Endothelial cell (in vitro differentiated cells): ENCODE measurements around the gene LACRT. TPM values are rescaled to one million over a fixed set of nuclear protein-coding genes. Genes with fewer than 3 reads are reported as not detected.

ENCODE experiments used
- DNase-seq: peaks from one replicate; pipeline ENCODE4 v3.0.0; 2021; ENCODE audit warnings: low spot score
- H3K27ac Mint-ChIP-seq: one replicate; pipeline ENCODE4 v1.8.0; 2021; ENCODE audit warnings: mixed read lengths, inconsistent platforms; ENCODE audit not compliant: unreplicated experiment
- H3K27me3 Mint-ChIP-seq: one replicate; pipeline ENCODE4 v1.8.0; 2021; ENCODE audit warnings: mild to moderate bottlenecking, moderate library complexity, mixed read lengths, inconsistent platforms; ENCODE audit not compliant: unreplicated experiment
- H3K36me3 Mint-ChIP-seq: one replicate; pipeline ENCODE4 v1.8.0; 2021; ENCODE audit warnings: mild to moderate bottlenecking, low read depth, mixed read lengths, inconsistent platforms; ENCODE audit not compliant: unreplicated experiment
- H3K4me1 Mint-ChIP-seq: one replicate; pipeline ENCODE4 v1.8.0; 2021; ENCODE audit warnings: mild to moderate bottlenecking, mixed read lengths, inconsistent platforms; ENCODE audit not compliant: unreplicated experiment
- H3K4me3 Mint-ChIP-seq: one replicate; pipeline ENCODE4 v1.8.0; 2021; ENCODE audit warnings: mild to moderate bottlenecking, mixed read lengths, inconsistent platforms; ENCODE audit not compliant: unreplicated experiment
- H3K9me3 Mint-ChIP-seq: one replicate; pipeline ENCODE4 v1.8.0; 2021; ENCODE audit warnings: mixed read lengths, inconsistent platforms; ENCODE audit not compliant: unreplicated experiment
- CTCF ChIP-seq: fragments of 200-600 bp; sonication (generic); IDR thresholded peaks from one replicate; pipeline ENCODE4 v1.5.0; 2021; ENCODE audit warnings: antibody characterized with exemption; ENCODE audit not compliant: unreplicated experiment
- total RNA-seq: library from RNA; stranded (reverse); fragmentation: NEBNext Ultra II Directional; extraction: Animal tissue kit (Norgen Biotek cat#: 25700); gene quantifications from one replicate; pipeline ENCODE4 v1.2.1, GENCODE V29; 2021; ENCODE audit not compliant: unreplicated experiment

Gene LACRT
- total RNA-seq, 1 donor from 2014 or later, result not detected

DNA sequence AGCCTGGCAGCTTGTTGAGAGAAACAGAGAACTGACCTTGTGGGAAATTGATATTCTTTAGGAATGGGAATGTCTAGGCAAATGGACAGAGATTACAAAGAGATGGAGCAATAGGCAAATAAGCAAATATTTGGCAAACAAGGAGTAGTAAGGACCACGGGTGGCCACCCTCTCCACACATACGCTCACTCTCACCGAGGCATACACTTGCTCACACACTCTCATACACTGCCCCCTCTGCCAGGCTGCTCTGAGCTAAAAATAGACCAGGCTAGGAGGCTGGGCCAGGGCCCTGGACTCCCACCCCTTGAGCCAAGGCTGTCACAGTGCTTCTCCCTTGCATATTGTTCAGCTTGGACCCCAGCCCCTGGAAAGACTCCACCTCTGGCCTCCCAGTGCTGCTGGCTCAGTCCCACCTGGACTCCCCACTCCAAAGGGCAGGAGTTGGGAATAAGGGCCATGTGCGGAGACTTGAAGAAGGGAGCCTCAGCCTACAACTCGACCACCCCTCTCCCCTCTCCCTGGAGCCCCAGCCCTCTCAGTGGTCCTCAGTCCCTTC, 47.3 kb downstream of the LACRT start:
- Mint-ChIP-seq H3K27me3 (peaks cover 28% of the 10 kb centered on the region), H3K9me3 (no peaks in the 10 kb centered on the region), H3K36me3 (no peaks in the 10 kb centered on the region), H3K4me1 (peaks cover 17% of the 10 kb centered on the region), H3K27ac (no peak overlapping the region), H3K4me3 (peak overlapping the region; percentile 38)
- TF ChIP-seq CTCF, result no peak
- no peak for DNase-seq

DNA sequence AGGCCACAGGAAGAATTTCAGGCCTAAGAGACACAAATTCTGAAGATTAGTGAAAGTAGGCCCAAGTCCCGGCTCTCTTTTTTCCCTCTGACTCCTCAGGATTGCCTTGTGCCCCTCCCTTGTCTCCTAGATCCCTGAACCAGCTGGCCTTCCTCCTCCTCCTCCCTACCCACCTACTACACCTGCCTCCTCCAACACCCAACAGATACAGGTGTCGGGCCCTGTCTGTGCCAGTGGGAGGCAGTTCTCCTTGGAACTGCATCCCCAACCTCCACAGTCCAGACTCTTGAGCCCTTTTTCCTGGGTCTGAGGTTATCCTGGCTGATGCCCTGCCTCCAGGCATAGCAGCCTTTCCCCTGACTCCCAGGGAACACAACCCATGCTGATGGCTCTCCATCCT, 48.1 kb downstream of the LACRT start:
- Mint-ChIP-seq H3K27ac (no peak overlapping the region), H3K9me3 (no peaks in the 10 kb centered on the region), H3K36me3 (no peaks in the 10 kb centered on the region), H3K27me3 (peaks cover 28% of the 10 kb centered on the region), H3K4me1 (peaks cover 17% of the 10 kb centered on the region), H3K4me3 (no peak overlapping the region)
- no peak for DNase-seq
- no peak for TF ChIP-seq CTCF

DNA sequence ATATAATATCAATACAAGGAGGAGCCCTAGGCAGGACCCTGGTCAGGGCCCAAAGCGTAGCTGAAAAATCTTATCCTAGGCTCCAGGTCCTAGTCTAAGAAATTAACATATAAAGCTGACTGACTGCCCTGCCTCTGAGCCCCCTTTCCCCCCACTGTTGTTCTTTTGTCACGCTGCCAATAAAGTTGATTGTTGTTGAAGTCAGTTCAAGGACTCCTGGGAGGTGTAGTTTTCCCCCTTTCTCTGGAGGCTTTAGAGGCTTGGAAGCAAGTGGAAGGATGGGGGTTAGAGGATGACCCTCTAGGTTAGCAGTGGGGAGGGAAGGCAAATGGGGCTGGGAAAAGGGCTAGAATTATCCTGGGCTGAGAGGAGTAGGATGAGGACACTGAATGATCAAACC, 49.5 kb downstream of the LACRT start:
- no peak for TF ChIP-seq CTCF
- Mint-ChIP-seq H3K36me3 (no peaks in the 10 kb centered on the region), H3K4me3 (peak overlapping the region; percentile 53), H3K9me3 (no peaks in the 10 kb centered on the region), H3K27ac (peak overlapping the region; percentile 58), H3K4me1 (peaks cover 17% of the 10 kb centered on the region), H3K27me3 (peaks cover 28% of the 10 kb centered on the region)
- DNase-seq, result no peak

GRCh38 chr12:54584128-54584527, 50.6 kb downstream of the LACRT start:
- H3K9me3 Mint-ChIP-seq, result no peaks in the 10 kb centered on the region

More at GRCh38 chr12:54584128-54584527, 50.6 kb downstream of the LACRT start:
- Mint-ChIP-seq H3K4me3 (no peak overlapping the region), H3K36me3 (no peaks in the 10 kb centered on the region), H3K27ac (no peak overlapping the region), H3K27me3 (peaks cover 22% of the 10 kb centered on the region), H3K4me1 (peaks cover 17% of the 10 kb centered on the region)
- no peak for TF ChIP-seq CTCF
- no peak for DNase-seq
